PFSK-1 (cell line): ENCODE results near the gene SIGLEC5.

Experiments
- FOXP2 ChIP-seq: optimal IDR thresholded peaks from 2 replicates; pipeline ENCODE3; 2011; ENCODE audit warnings: borderline replicate concordance, control low read depth, inconsistent platforms; ENCODE audit not compliant: insufficient read depth; ENCODE audit errors: extremely low read length, extremely low read depth
- POLR2AphosphoS5 ChIP-seq: IDR thresholded peaks from 2 replicates; pipeline ENCODE4 v1.6.1; 2012; ENCODE audit warnings: low read depth, mild to moderate bottlenecking, control low read depth, low read length, moderate library complexity
- REST ChIP-seq, 2 experiments: IDR thresholded peaks; 2 replicates each; pipeline versions ENCODE4 v1.6.1 to v1.8.0; 2011 to 2012; ENCODE audit warnings: low read depth in 2 of 2, low read length in 2 of 2, control low read depth in 1 of 2, inconsistent platforms in 1 of 2, mild to moderate bottlenecking in 1 of 2, moderate library complexity in 1 of 2; ENCODE audit not compliant: insufficient read depth in 1 of 2
- SIN3A ChIP-seq: IDR thresholded peaks from 2 replicates; pipeline ENCODE4 v1.6.1; 2012; ENCODE audit warnings: mild to moderate bottlenecking, low read length, moderate library complexity, borderline replicate concordance; ENCODE audit not compliant: insufficient read depth
- TAF1 ChIP-seq: IDR thresholded peaks from 2 replicates; pipeline ENCODE4 v1.6.1; 2012; ENCODE audit warnings: low read length, control low read depth, borderline replicate concordance; ENCODE audit not compliant: insufficient read depth

- TF ChIP-seq POLR2AphosphoS5 (no peak), TAF1 (no peak), REST (IDR thresholded peaks at IDR 0.05; ENCODE audit: insufficient read depth in 1 of 2, low read depth in 2 of 2, low read length in 2 of 2) (no peak), SIN3A (no peak), FOXP2 (no peak)
These were observed 33.9 kb upstream of the SIGLEC5 start for GRCh38 chr19:51664131-51664530.
